Cardiac muscle cell (in vitro differentiated cells and primary cell): ENCODE measurements around the gene CMSS1. TPM values are rescaled to one million over a fixed set of nuclear protein-coding genes. Genes with fewer than 3 reads are reported as not detected.

Experiments used
- DNase-seq, 2 donors: peaks; one replicate each; pipeline versions ENCODE4 v3.0.0 to v3.0.0-alpha.2; 2010 to 2017; ENCODE audit warnings: low read depth in 1 of 2, low spot score in 1 of 2
- H3K27ac ChIP-seq: fragments of 200-600 bp; sonication (generic); 2 replicates; pipeline ENCODE4 v1.5.1; 2016
- H3K27me3 ChIP-seq: fragments of 200-600 bp; sonication (generic); 2 replicates; pipeline ENCODE4 v1.6.0; 2016; ENCODE audit warnings: control low read depth
- H3K36me3 ChIP-seq: fragments of 200-600 bp; sonication (generic); 2 replicates; pipeline ENCODE4 v1.5.1; 2016; ENCODE audit warnings: control low read depth
- H3K4me1 ChIP-seq: fragments of 200-600 bp; sonication (generic); 2 replicates; pipeline ENCODE4 v1.8.1; 2017; ENCODE audit warnings: low read depth, mild to moderate bottlenecking, mixed run types
- H3K4me3 ChIP-seq: fragments of 200-600 bp; sonication (generic); 2 replicates; pipeline ENCODE4 v1.5.1; 2016; ENCODE audit warnings: mild to moderate bottlenecking
- H3K9me3 ChIP-seq: fragments of 200-600 bp; sonication (generic); 2 replicates; pipeline ENCODE4 v1.5.1; 2017; ENCODE audit warnings: low read depth, mild to moderate bottlenecking, control low read depth
- polyA plus RNA-seq: library from polyadenylated mRNA; unstranded; fragments of >200 nt; fragmentation: Nextera tagmentation; extraction: Ambion mirVana; gene quantifications from 2 replicates; pipeline ENCODE4 v1.2.1, GENCODE V29; 2016
- total RNA-seq: library from RNA; depleted of rRNA; stranded (reverse); fragments of >200 nt; gene quantifications from 2 replicates; pipeline ENCODE4 v1.2.3, GENCODE V29; 2016
- TF ChIP-seq, protein P1 (sequence below): IDR thresholded peaks from 2 replicates; pipeline ENCODE4 v1.5.1; 2012; ENCODE audit warnings: low read depth, mild to moderate bottlenecking, low read length

Gene CMSS1
- total and polyA plus RNA-seq, 2 experiments from 2014 or later = 13.1 to 32.9 TPM

- H3K9me3 ChIP-seq = no peaks in the 10 kb centered on the region
- peaks cover 20% of the 10 kb centered on the region for H3K27me3 ChIP-seq
- no peaks in the 10 kb centered on the region for H3K4me1 ChIP-seq
- DNase-seq = no peak
- no peaks in the 10 kb centered on the region for H3K36me3 ChIP-seq
- H3K27ac ChIP-seq = no peak overlapping the region
- no peak overlapping the region for H3K4me3 ChIP-seq
- TF ChIP-seq, protein P1, sequence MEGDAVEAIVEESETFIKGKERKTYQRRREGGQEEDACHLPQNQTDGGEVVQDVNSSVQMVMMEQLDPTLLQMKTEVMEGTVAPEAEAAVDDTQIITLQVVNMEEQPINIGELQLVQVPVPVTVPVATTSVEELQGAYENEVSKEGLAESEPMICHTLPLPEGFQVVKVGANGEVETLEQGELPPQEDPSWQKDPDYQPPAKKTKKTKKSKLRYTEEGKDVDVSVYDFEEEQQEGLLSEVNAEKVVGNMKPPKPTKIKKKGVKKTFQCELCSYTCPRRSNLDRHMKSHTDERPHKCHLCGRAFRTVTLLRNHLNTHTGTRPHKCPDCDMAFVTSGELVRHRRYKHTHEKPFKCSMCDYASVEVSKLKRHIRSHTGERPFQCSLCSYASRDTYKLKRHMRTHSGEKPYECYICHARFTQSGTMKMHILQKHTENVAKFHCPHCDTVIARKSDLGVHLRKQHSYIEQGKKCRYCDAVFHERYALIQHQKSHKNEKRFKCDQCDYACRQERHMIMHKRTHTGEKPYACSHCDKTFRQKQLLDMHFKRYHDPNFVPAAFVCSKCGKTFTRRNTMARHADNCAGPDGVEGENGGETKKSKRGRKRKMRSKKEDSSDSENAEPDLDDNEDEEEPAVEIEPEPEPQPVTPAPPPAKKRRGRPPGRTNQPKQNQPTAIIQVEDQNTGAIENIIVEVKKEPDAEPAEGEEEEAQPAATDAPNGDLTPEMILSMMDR = no peak
Measured at GRCh38 chr3:100030346-100030745, 212.7 kb downstream of the CMSS1 start.

GRCh38 chr3:100030914-100031425 is 213.3 kb downstream of the CMSS1 start:
- H3K4me3 ChIP-seq = no peak overlapping the region
- H3K27me3 ChIP-seq = peaks cover 25% of the 10 kb centered on the region
- no peaks in the 10 kb centered on the region for H3K9me3 ChIP-seq
- no peaks in the 10 kb centered on the region for H3K36me3 ChIP-seq
- no peak for DNase-seq
- H3K27ac ChIP-seq = no peak overlapping the region
- TF ChIP-seq, protein P1 = no peak
- H3K4me1 ChIP-seq = no peaks in the 10 kb centered on the region

DNA sequence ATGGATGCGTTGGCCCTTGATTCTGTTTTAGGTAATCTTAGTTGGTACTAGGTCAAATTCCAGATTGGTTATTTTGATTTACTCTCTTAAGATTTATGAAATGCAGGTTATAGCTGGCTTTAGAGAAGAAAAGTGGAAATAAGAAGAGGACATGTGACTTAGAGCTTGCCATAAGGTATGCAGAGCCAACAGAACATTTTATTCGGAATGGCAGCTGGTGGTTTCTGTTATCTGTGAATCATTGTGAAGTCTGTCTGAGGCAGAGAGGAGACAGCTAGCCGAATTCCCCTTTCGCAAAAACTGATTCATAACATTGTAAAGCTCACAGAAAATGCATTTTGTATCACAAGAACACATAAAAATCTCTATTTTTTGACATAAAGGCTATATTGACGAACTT is 214.6 kb downstream of the CMSS1 start:
- Histone ChIP-seq H3K4me1 (no peaks in the 10 kb centered on the region), H3K36me3 (no peaks in the 10 kb centered on the region), H3K4me3 (no peak overlapping the region), H3K9me3 (no peaks in the 10 kb centered on the region), H3K27ac (no peak overlapping the region), H3K27me3 (peaks cover 36% of the 10 kb centered on the region)
- TF ChIP-seq, protein P1 = no peak
- peak in 1 of 2 donors; percentile 87 for DNase-seq

DNA sequence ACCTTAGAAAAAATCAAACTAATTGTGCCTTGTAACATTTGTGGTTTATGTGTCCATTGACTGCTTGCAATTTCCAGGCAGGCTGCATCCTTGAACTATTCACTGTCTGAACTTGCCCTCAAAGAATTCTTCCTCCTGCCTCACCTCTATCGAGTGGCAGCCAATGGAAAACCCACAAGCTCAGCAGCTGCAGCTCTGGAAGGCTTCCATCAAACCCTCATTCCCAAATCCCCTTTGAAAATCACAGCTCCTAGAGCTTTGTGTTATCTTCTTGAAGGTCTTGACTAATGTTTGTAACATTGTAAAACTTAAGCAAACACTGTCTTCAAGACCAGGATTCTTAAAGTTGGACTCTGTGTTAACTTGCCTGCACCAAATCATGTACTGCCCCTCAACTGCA is 215.5 kb downstream of the CMSS1 start:
- H3K36me3 ChIP-seq = no peaks in the 10 kb centered on the region
- no peaks in the 10 kb centered on the region for H3K4me1 ChIP-seq
- H3K27me3 ChIP-seq = peaks cover 42% of the 10 kb centered on the region
- H3K27ac ChIP-seq = no peak overlapping the region
- no peaks in the 10 kb centered on the region for H3K9me3 ChIP-seq
- H3K4me3 ChIP-seq = no peak overlapping the region
- TF ChIP-seq, protein P1 = no peak
- peak in 1 of 2 donors; percentile 88 for DNase-seq

GRCh38 chr3:100033903-100034471 is 216.3 kb downstream of the CMSS1 start:
- Histone ChIP-seq H3K9me3 (no peaks in the 10 kb centered on the region), H3K4me1 (no peaks in the 10 kb centered on the region), H3K27ac (no peak overlapping the region), H3K36me3 (no peaks in the 10 kb centered on the region), H3K4me3 (no peak overlapping the region), H3K27me3 (peaks cover 49% of the 10 kb centered on the region)
- DNase-seq = peak in 1 of 2 donors; percentile 50
- TF ChIP-seq, protein P1 = no peak
